HFF-Myc (cell line): ENCODE measurements around the gene FRMD6.
A peak's percentile ranks its signal among the peaks of the same experiment; 100 is the strongest.

Experiments
- DNase-seq: peaks from one replicate; pipeline ENCODE4 v3.0.0-alpha.2; 2011; ENCODE audit warnings: low read depth; ENCODE audit errors: extremely low read depth
- H3K4me3 ChIP-seq: replicated peaks from 2 replicates; pipeline ENCODE4 v1.5.1; 2011; ENCODE audit warnings: low read depth, mild to moderate bottlenecking, control low read depth, low read length
- TF ChIP-seq, protein P1 (sequence below): IDR thresholded peaks from 2 replicates; pipeline ENCODE4 v1.5.1; 2012; ENCODE audit warnings: mild to moderate bottlenecking, low read depth, low read length, control low read depth; ENCODE audit errors: missing control alignments

FRMD6 gene

GRCh38 chr14:51668870-51669269, 17.2 kb downstream of the FRMD6 start:
- TF ChIP-seq, protein P1, sequence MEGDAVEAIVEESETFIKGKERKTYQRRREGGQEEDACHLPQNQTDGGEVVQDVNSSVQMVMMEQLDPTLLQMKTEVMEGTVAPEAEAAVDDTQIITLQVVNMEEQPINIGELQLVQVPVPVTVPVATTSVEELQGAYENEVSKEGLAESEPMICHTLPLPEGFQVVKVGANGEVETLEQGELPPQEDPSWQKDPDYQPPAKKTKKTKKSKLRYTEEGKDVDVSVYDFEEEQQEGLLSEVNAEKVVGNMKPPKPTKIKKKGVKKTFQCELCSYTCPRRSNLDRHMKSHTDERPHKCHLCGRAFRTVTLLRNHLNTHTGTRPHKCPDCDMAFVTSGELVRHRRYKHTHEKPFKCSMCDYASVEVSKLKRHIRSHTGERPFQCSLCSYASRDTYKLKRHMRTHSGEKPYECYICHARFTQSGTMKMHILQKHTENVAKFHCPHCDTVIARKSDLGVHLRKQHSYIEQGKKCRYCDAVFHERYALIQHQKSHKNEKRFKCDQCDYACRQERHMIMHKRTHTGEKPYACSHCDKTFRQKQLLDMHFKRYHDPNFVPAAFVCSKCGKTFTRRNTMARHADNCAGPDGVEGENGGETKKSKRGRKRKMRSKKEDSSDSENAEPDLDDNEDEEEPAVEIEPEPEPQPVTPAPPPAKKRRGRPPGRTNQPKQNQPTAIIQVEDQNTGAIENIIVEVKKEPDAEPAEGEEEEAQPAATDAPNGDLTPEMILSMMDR, result no peak
- no peak overlapping the region for H3K4me3 ChIP-seq
- DNase-seq, result no peak

DNA sequence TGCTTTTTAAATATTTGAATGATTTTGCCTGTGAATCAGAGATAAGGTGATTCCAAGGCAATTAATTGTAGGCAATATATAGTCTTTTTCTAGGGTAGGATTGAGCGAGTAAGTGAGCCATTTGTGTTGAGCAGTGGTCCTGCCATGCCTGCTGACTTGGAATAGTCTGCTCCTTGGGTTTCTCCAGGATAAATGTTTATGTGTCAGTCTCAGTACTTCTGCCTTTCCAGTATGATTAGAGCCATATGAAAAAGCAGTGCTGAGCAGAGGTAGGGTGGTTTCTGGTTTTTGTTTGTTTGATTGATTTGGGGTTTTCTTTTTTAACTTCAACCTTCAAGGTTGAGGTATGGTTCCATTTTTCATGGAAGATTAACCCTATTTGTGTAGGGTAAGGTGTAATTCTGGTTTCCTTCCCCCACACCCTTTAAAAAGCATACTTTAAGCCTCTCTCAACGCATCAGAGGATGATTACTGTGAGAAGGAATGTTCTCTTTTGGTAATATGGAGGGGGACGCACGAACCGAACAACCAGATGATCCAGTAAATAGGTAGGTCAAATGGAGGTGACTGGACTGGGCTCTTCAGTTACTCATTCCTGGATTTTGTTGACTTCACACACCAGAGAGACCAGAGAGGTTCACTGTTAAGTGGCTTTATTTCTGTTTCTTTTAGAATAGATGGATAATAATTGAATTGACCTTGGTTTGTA, 22.7 kb downstream of the FRMD6 start:
- TF ChIP-seq, protein P1, result no peak
- DNase-seq, result no peak
- no peak overlapping the region for H3K4me3 ChIP-seq

DNA sequence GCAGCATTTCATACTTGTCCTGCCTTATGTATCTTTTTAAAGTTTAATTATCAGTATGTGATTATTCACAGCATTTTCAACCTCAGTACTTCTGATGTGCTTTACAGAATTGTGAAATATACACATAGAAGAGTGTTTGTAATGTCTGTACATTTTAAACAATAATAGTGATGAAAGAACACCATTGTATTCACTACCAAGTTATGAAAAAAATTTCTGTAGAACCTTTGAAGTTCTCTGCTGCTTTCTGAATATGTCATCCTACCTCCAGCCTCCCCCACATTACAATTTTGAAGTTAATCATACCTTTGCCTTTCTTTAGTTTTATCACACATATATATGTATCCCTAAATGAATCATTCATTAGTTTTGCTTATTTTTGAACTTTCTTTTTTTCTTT, 24.8 kb downstream of the FRMD6 start:
- TF ChIP-seq, protein P1, result no peak
- no peak overlapping the region for H3K4me3 ChIP-seq
- DNase-seq, result no peak

- H3K4me3 ChIP-seq, result no peak overlapping the region
- peak; percentile 30 for DNase-seq
- TF ChIP-seq, protein P1, result no peak
Measured at GRCh38 chr14:51677266-51677665, 25.6 kb downstream of the FRMD6 start.

DNA sequence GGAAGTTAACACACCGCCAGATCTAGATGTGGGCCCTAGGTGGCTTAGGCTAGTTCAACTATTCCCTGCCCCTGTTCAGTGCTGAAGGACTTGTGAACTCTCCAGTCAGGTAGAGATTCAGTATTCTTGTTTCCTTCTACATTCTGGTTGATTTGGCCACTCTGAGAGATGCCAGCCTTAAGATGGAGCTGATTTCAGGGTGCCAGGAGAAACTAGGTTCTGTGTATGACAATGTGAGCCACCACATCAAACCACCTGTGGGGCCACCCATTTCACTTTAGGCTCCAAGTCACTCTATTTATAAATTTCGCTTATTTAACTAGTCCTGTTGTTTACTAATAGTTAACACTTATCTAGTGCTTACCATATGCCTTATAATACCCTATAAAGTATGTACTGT, 26.0 kb downstream of the FRMD6 start:
- TF ChIP-seq, protein P1, result no peak
- no peak for DNase-seq
- H3K4me3 ChIP-seq, result no peak overlapping the region

- DNase-seq, result no peak
- TF ChIP-seq, protein P1, result no peak
- no peak overlapping the region for H3K4me3 ChIP-seq
Measured at GRCh38 chr14:51680031-51680430, 28.3 kb downstream of the FRMD6 start.

- DNase-seq, result no peak
- TF ChIP-seq, protein P1, result no peak
- H3K4me3 ChIP-seq, result no peak overlapping the region
Measured at GRCh38 chr14:51681411-51681810, 29.7 kb downstream of the FRMD6 start.
